Prostate gland (tissue), 2 donors: Measurements from ENCODE around the gene IL10. TPM values are rescaled to one million over a fixed set of nuclear protein-coding genes. Genes with fewer than 3 reads are reported as not detected.

Experiments
- DNase-seq: peaks from one replicate; pipeline ENCODE4 v3.0.0-alpha.2; 2019; ENCODE audit warnings: low spot score
- H3K27ac ChIP-seq, 2 donors: fragments of 200-600 bp; sonication (generic); 2 replicates each; pipeline ENCODE4 v1.5.1; 2017 to 2019
- H3K27me3 ChIP-seq: fragments of 200-600 bp; sonication (generic); replicated peaks from 2 replicates; pipeline ENCODE4 v1.5.1; 2019; ENCODE audit not compliant: insufficient read depth
- H3K36me3 ChIP-seq, 2 donors: fragments of 200-600 bp; sonication (generic); 1 replicate in 1 of 2; 2 replicates in 1 of 2; pipeline versions ENCODE4 v1.5.1 to v1.8.1; 2017 to 2019
- H3K4me1 ChIP-seq: fragments of 200-600 bp; sonication (generic); replicated peaks from 2 replicates; pipeline ENCODE4 v1.5.1; 2019
- H3K4me3 ChIP-seq, 2 donors: fragments of 200-600 bp; sonication (generic); 2 replicates each; pipeline ENCODE4 v1.5.1; 2017 to 2019
- H3K9me3 ChIP-seq: fragments of 200-600 bp; sonication (generic); 2 replicates; pipeline ENCODE4 v1.5.1; 2017
- POLR2A ChIP-seq: fragments of 450-650 bp; IDR thresholded peaks from one replicate; pipeline ENCODE4 v1.6.1; 2016; ENCODE audit warnings: antibody characterized with exemption, mild to moderate bottlenecking
- POLR2AphosphoS5 ChIP-seq: sonication (generic); formaldehyde crosslinking; IDR thresholded peaks from one replicate; pipeline ENCODE4 v1.6.1; 2017; ENCODE audit warnings: antibody characterized with exemption
- WGBS: methylation state at CpG from one replicate; pipeline ENCODE4 v1.1.5; 2018; 5-methylcytosine and 5-hydroxymethylcytosine counted together
- intact Hi-C: fragments of 100-400 bp; cut with DNase I; formaldehyde crosslinking; loops from one replicate; pipeline ENCODE4 v1.14.2; 2022
- total RNA-seq, 2 donors: library from RNA; depleted of rRNA; stranded (reverse); fragments of >200 nt; gene quantifications; one replicate each; pipeline ENCODE4 v1.1.0, GENCODE V29; 2016
- TF ChIP-seq, protein P1 (sequence below), 4 experiments: fragments of 200-600 bp in 2 of 4; fragments of 450-650 bp in 2 of 4; sonication (generic) in 2 of 4; IDR thresholded peaks; 1 replicate in 3 of 4; 2 replicates in 1 of 4; pipeline ENCODE4 v1.5.1; 2016 to 2019; ENCODE audit warnings: antibody characterized with exemption in 4 of 4, mild to moderate bottlenecking in 2 of 4, moderate library complexity in 2 of 4

IL10 gene
- total RNA-seq, 2 donors from 2014 or later = not detected

DNA sequence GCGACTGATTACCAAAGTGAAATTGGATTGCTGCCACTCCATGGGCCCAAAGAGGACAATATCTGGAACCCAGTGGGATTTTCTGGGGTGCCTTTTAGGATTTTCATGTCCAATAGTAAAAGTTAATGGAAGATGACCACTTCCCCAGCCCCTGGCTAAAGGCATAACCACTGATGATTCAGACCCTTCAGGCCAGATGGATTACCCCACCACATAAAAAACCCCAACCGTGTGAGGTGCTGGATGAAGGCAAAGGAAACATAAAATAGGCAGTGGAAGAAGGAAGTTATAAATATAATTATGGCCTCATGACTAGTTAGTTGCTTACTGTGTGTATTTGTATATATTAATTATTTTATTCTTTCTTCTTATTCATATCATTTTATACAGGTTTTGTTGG lies 40.2 kb upstream of the IL10 start:
- TF ChIP-seq POLR2AphosphoS5 (no peak), POLR2A (no peak)
- TF ChIP-seq, protein P1, sequence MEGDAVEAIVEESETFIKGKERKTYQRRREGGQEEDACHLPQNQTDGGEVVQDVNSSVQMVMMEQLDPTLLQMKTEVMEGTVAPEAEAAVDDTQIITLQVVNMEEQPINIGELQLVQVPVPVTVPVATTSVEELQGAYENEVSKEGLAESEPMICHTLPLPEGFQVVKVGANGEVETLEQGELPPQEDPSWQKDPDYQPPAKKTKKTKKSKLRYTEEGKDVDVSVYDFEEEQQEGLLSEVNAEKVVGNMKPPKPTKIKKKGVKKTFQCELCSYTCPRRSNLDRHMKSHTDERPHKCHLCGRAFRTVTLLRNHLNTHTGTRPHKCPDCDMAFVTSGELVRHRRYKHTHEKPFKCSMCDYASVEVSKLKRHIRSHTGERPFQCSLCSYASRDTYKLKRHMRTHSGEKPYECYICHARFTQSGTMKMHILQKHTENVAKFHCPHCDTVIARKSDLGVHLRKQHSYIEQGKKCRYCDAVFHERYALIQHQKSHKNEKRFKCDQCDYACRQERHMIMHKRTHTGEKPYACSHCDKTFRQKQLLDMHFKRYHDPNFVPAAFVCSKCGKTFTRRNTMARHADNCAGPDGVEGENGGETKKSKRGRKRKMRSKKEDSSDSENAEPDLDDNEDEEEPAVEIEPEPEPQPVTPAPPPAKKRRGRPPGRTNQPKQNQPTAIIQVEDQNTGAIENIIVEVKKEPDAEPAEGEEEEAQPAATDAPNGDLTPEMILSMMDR (IDR thresholded peaks at IDR 0.05) = no peak
- WGBS = 86% methylated on average over 2 of the region's 2 CpGs
- H3K36me3 ChIP-seq = no peaks in the 10 kb centered on the region

DNA sequence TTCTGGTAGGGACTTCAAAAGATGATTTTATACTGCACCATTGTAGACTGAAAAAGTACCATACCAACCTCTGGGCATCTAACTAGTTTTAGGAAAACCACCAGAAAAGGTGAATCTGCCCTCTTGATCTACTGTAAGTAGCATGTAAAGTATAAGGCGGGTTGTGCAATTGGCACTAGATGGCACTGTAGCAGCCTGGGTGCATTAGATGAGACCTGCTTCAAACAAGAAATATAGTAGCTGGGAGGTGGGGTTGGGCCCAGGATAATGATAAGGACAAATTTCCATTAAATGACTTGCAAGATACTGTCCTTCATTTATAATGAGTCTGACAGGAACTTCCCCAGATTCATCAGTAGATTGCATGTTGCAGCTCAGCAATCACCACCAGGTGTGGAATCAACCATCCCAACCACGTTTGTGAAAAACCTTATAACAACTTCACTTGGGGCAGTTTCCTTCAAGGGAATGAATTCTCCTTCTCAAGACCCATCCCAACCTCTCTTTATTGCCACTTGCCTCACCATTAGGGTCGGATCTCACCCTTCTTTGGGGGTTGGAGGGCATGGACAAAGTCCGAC lies 37.3 kb upstream of the IL10 start:
- Histone ChIP-seq H3K27me3 (no peaks in the 10 kb centered on the region), H3K4me3 (no peak overlapping the region), H3K27ac (no peak overlapping the region), H3K9me3 (no peaks in the 10 kb centered on the region), H3K4me1 (no peaks in the 10 kb centered on the region), H3K36me3 (no peaks in the 10 kb centered on the region)
- TF ChIP-seq POLR2AphosphoS5 (no peak), POLR2A (no peak)
- TF ChIP-seq, protein P1 (IDR thresholded peaks at IDR 0.05) = peak in 2 of 4 experiments; percentile 18 to 43
- 68% methylated on average over 4 of the region's 4 CpGs for WGBS
- intact Hi-C loops = loop anchor here (10.0 kb wide), 1 partner anchor 175 kb away; the partner anchor contains the start of gene DYRK3
- peak; percentile 10 for DNase-seq

More for the DNA sequence above, 40.2 kb upstream of the IL10 start:
- Histone ChIP-seq H3K27ac (no peak overlapping the region), H3K4me1 (no peaks in the 10 kb centered on the region), H3K4me3 (no peak overlapping the region), H3K27me3 (no peaks in the 10 kb centered on the region), H3K9me3 (no peaks in the 10 kb centered on the region)
- no peak for DNase-seq
- intact Hi-C loops = no loop called here

DNA sequence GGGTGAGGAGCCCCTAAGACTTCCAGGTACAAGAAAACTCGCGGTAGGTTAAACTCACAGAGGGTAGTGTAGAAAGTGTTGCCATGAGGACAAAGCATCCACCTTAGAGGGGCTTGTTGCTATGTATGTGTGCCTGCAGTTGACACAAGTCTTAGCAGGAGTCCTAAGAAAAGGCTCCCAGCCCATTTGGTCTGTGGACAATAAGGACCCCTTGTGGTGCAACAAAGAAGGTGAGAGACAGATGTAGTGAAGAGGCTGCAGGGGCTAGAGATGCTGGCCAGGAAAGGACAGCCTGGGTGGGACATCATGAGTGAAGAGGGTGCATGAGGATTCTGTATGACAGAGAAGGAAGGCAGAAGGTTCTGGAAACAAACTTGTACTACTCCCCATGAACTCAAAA lies 36.3 kb upstream of the IL10 start:
- H3K27ac ChIP-seq = no peak overlapping the region
- WGBS = 51% methylated on average over 2 of the region's 2 CpGs
- H3K4me3 ChIP-seq = no peak overlapping the region
- DNase-seq = no peak
- no peaks in the 10 kb centered on the region for H3K36me3 ChIP-seq
- intact Hi-C loops = loop anchor here (10.0 kb wide), 1 partner anchor 174 kb away; the partner anchor contains the start of gene DYRK3
- TF ChIP-seq, protein P1 (IDR thresholded peaks at IDR 0.05) = peak in 2 of 4 experiments; percentile 27 to 31
- TF ChIP-seq POLR2A = no peak
- H3K4me1 ChIP-seq = no peaks in the 10 kb centered on the region
- no peaks in the 10 kb centered on the region for H3K27me3 ChIP-seq
- H3K9me3 ChIP-seq = no peaks in the 10 kb centered on the region

DNA sequence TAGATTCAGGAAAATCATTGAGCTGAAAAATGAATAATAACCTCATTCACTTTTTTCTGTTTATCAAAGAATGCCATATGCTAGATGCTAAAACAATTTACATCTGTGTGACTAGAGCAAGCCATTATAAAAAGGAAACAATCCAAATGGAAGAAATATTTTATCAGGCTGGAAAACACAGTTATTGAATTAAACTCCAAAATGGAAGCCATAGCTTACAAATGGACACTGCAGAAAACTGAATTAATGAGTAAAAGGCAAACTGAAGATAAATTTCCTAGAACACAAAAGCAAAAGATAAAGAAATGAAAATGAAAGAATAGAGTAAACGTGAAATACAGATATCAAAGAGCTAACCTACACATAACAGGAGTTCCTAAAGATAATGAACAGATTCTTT lies 33.1 kb upstream of the IL10 start:
- no peaks in the 10 kb centered on the region for H3K36me3 ChIP-seq
- intact Hi-C loops = loop anchor here (10.0 kb wide), 1 partner anchor 171 kb away; the partner anchor contains the start of gene DYRK3
- H3K27ac ChIP-seq = no peak overlapping the region
- TF ChIP-seq POLR2A (no peak), POLR2AphosphoS5 (no peak)
- TF ChIP-seq, protein P1 (IDR thresholded peaks at IDR 0.05) = no peak
- H3K4me1 ChIP-seq = no peaks in the 10 kb centered on the region
- no peaks in the 10 kb centered on the region for H3K27me3 ChIP-seq
- WGBS = 76% methylated on average over 1 of the region's 1 CpG
- H3K9me3 ChIP-seq = no peaks in the 10 kb centered on the region
- no peak for DNase-seq
- no peak overlapping the region for H3K4me3 ChIP-seq

DNA sequence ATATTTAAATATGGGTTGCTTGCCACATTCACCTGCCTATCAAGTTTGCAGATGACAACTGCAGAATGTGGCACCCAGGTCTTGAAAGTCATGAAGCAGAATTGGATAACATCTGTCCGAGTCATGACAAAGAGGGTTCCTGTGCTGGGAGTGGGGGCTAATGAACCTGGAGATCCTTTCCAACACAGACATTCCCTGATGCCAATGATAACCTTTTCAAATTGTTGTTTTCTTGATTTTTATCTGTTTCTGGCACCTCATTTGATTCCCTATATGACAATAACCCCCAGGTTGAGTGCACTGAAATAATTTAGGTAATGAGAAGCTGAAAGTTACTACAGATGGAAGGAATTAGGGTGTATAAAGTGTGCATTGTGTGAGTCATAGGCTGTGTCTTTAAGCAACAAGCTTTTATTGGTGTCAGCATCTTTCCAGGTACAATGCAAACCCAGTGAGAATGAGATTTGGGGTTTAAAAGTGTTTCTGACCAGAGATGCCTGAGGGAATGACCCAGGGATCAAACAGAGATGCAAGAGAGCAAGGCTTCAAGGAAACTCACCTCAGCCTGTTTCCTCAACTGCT lies 32.0 kb upstream of the IL10 start:
- Histone ChIP-seq H3K27me3 (no peaks in the 10 kb centered on the region), H3K36me3 (no peaks in the 10 kb centered on the region), H3K4me1 (no peaks in the 10 kb centered on the region), H3K27ac (no peak overlapping the region), H3K4me3 (no peak overlapping the region), H3K9me3 (no peaks in the 10 kb centered on the region)
- intact Hi-C loops = loop anchor here (10.0 kb wide), 1 partner anchor 169 kb away; the partner anchor contains the start of gene DYRK3
- no peak for DNase-seq
- TF ChIP-seq POLR2A (no peak), POLR2AphosphoS5 (no peak)
- TF ChIP-seq, protein P1 (IDR thresholded peaks at IDR 0.05) = no peak
- 50% methylated on average over 1 of the region's 1 CpG for WGBS
